GM12875 (cell line): ENCODE results near the gene FEM1A.

Source experiments
- H3K4me3 ChIP-seq: one replicate; pipeline ENCODE4 v1.5.1; 2011; ENCODE audit warnings: low read depth, low read length, control low read depth
- CTCF ChIP-seq: IDR thresholded peaks from 2 replicates; pipeline ENCODE4 v1.5.1; 2011; ENCODE audit warnings: low read depth, mild to moderate bottlenecking, control low read depth, inconsistent platforms, low read length, moderate library complexity, borderline replicate concordance; ENCODE audit not compliant: insufficient read depth

Gene FEM1A

GRCh38 chr19:4849019-4849418, 57.5 kb downstream of the FEM1A start:
- TF ChIP-seq CTCF, result no peak
- H3K4me3 ChIP-seq, result no peak overlapping the region
